Transverse colon (tissue), 4 donors: ENCODE measurements around the gene DHRSX. TPM values are rescaled to one million over a fixed set of nuclear protein-coding genes. Genes with fewer than 3 reads are reported as not detected.
"Not testable (repeated sequence)": the region's sequence is repeated elsewhere in the genome, so short reads cannot be mapped to it uniquely, and the experiment has no call there.

Experiments
- DNase-seq: peaks from one replicate; pipeline ENCODE4 v3.0.0-alpha.2; 2019
- H3K27ac ChIP-seq, 4 donors: fragments of 200-600 bp; sonication (generic); 2 replicates each; pipeline ENCODE4 v1.5.1; 2016 to 2018; ENCODE audit warnings: inconsistent platforms in 4 of 4
- H3K27me3 ChIP-seq: fragments of 200-600 bp; sonication (generic); 2 replicates; pipeline ENCODE4 v1.5.1; 2017; ENCODE audit warnings: inconsistent platforms
- H3K36me3 ChIP-seq, 4 donors: fragments of 200-600 bp; sonication (generic); 2 replicates each; pipeline ENCODE4 v1.5.1; 2017 to 2019; ENCODE audit warnings: inconsistent platforms in 4 of 4
- H3K4me1 ChIP-seq, 4 donors: fragments of 200-600 bp; sonication (generic); 2 replicates each; pipeline ENCODE4 v1.5.1; 2017 to 2020; ENCODE audit warnings: inconsistent platforms in 4 of 4
- H3K4me3 ChIP-seq, 4 donors: fragments of 200-600 bp; sonication (generic); 1 replicate in 1 of 4; 2 replicates in 3 of 4; pipeline versions ENCODE4 v1.5.1 to v1.6.1; 2017 to 2019; ENCODE audit warnings: inconsistent platforms in 4 of 4
- H3K9me3 ChIP-seq, 2 donors: fragments of 200-600 bp; sonication (generic); 2 replicates each; pipeline ENCODE4 v1.5.1; 2017 to 2019; ENCODE audit warnings: inconsistent platforms in 2 of 2
- EP300 ChIP-seq: sonication (generic); formaldehyde crosslinking; IDR thresholded peaks from one replicate; pipeline ENCODE4 v1.6.1; 2017; ENCODE audit warnings: antibody characterized with exemption, low read depth
- POLR2A ChIP-seq: fragments of 450-650 bp; IDR thresholded peaks from one replicate; pipeline ENCODE4 v1.6.1; 2016; ENCODE audit warnings: antibody characterized with exemption, mild to moderate bottlenecking, moderate library complexity
- POLR2AphosphoS5 ChIP-seq, 3 donors: sonication (generic); formaldehyde crosslinking; IDR thresholded peaks; one replicate each; pipeline ENCODE4 v1.6.1; 2016; ENCODE audit warnings: antibody characterized with exemption in 3 of 3
- WGBS, 2 donors: methylation state at CpG; one replicate each; pipeline ENCODE4 v1.1.5; 2018; ENCODE audit warnings: low coverage in 1 of 2; 5-methylcytosine and 5-hydroxymethylcytosine counted together
- in situ Hi-C, 4 donors: fragments of 200-750 bp; cut with MboI; loops; one replicate each; pipeline versions ENCODE4 v1.15.0 to v1.15.1; 2017; ENCODE audit warnings: low sequenced_read_pairs in 3 of 4, low pct_ligation_motif_present in 1 of 4, low pct_unique_long_range_greater_than_20kb in 1 of 4
- intact Hi-C: fragments of 100-400 bp; cut with DNase I; formaldehyde crosslinking; loops from one replicate; pipeline ENCODE4 v1.15.1; 2023; ENCODE audit warnings: low total_unique reads
- total RNA-seq, 4 donors: library from RNA; depleted of rRNA; stranded (reverse); fragments of >200 nt; gene quantifications; one replicate each; pipeline ENCODE4 v1.1.0, GENCODE V29; 2016
- TF ChIP-seq, protein P1 (sequence below), 5 experiments: fragments of 200-600 bp in 3 of 5; fragments of 450-650 bp in 2 of 5; sonication (generic) in 3 of 5; IDR thresholded peaks; 1 replicate in 2 of 5; 2 replicates in 3 of 5; pipeline ENCODE4 v1.5.1; 2016 to 2017; ENCODE audit warnings: antibody characterized with exemption in 5 of 5, inconsistent platforms in 3 of 5, mild to moderate bottlenecking in 2 of 5, moderate library complexity in 1 of 5

DHRSX gene
- total RNA-seq, 4 donors from 2014 or later, result 27.9 to 39.9 (median 33.9) TPM

DNA sequence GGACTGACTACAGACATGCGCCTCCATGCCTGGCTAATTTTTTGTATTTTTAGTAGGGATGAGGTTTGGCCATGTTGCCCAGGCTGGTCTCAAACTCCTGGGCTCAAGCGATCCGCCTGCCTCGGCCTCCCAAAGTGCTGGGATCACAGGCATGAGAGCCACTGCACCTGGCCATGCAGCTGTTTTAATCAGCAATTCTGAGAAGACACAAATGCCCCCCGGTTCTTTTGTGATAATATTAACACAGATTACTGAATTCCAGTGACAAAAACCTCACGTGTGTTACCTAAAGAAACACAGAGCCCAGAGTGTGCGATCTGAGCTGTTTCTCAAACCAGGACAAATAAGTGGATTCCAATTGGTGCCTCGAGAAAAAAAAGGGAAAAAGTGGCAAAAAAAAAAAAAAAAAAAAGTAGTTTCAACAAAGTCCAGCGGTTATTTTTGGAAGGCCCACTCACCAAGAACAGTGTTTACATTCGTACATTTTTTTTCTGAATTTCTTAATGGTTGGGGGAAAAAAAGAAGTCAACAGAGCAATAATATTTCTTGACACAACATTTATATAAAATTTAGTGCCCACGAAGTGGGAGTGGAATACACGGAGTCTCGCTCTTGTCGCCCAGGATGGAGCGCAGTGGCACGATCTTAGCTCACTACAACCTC lies 17.2 kb downstream of the DHRSX start:
- Histone ChIP-seq H3K27ac (peak overlapping the region in 2 of 4 donors; percentile 57 to 66), H3K4me3 (no peak overlapping the region), H3K27me3 (no peaks in the 10 kb centered on the region), H3K36me3 (peaks cover 0 to 24% (median 11%) of the 10 kb centered on the region in 4 donors), H3K4me1 (peaks cover 0 to 22% (median 1%) of the 10 kb centered on the region in 4 donors), H3K9me3 (no peaks in the 10 kb centered on the region)
- DNase-seq, result no peak
- WGBS, 2 donors, result 80 to 82% methylated on average over 3 to 16 of the region's 16 CpGs
- in situ Hi-C loops, result no loop called here
- intact Hi-C loops, result no loop called here
- TF ChIP-seq POLR2A (no peak), EP300 (no peak), POLR2AphosphoS5 (IDR thresholded peaks at IDR 0.05) (no peak)
- TF ChIP-seq, protein P1, sequence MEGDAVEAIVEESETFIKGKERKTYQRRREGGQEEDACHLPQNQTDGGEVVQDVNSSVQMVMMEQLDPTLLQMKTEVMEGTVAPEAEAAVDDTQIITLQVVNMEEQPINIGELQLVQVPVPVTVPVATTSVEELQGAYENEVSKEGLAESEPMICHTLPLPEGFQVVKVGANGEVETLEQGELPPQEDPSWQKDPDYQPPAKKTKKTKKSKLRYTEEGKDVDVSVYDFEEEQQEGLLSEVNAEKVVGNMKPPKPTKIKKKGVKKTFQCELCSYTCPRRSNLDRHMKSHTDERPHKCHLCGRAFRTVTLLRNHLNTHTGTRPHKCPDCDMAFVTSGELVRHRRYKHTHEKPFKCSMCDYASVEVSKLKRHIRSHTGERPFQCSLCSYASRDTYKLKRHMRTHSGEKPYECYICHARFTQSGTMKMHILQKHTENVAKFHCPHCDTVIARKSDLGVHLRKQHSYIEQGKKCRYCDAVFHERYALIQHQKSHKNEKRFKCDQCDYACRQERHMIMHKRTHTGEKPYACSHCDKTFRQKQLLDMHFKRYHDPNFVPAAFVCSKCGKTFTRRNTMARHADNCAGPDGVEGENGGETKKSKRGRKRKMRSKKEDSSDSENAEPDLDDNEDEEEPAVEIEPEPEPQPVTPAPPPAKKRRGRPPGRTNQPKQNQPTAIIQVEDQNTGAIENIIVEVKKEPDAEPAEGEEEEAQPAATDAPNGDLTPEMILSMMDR (IDR thresholded peaks at IDR 0.05), result no peak

- H3K9me3 ChIP-seq, H3K36me3 ChIP-seq, H3K4me3 ChIP-seq, H3K27ac ChIP-seq, H3K27me3 ChIP-seq, DNase-seq, in situ Hi-C loops, intact Hi-C loops: not testable (repeated sequence)
- peaks cover 0 to 27% (median 1%) of the 10 kb centered on the region in 4 donors for H3K4me1 ChIP-seq
- WGBS, 2 donors, result 80 to 86% methylated on average over 1 to 11 of the region's 12 CpGs
These were observed 19.2 kb downstream of the DHRSX start for GRCh38 chrX:2481597-2481996.

- H3K4me3 ChIP-seq, in situ Hi-C loops, DNase-seq, H3K27ac ChIP-seq, H3K9me3 ChIP-seq, H3K27me3 ChIP-seq, H3K36me3 ChIP-seq, intact Hi-C loops: not testable (repeated sequence)
- H3K4me1 ChIP-seq, result peaks cover 0 to 15% (median 1%) of the 10 kb centered on the region in 4 donors
- WGBS, 2 donors, result 86 to 92% methylated on average over 3 to 5 of the region's 5 CpGs
These were observed 20.8 kb downstream of the DHRSX start for GRCh38 chrX:2479982-2480381.

GRCh38 chrX:2479420-2479780 lies 21.4 kb downstream of the DHRSX start:
- in situ Hi-C loops, result no loop called here
- TF ChIP-seq POLR2AphosphoS5 (IDR thresholded peaks at IDR 0.05) (no peak), POLR2A (no peak), EP300 (no peak)
- TF ChIP-seq, protein P1 (IDR thresholded peaks at IDR 0.05), result no peak
- intact Hi-C loops, result no loop called here
- no peak overlapping the region for H3K27ac ChIP-seq
- 96 to 100% methylated on average over 2 to 15 of the region's 15 CpGs for WGBS, 2 donors
- no peaks in the 10 kb centered on the region for H3K9me3 ChIP-seq
- no peaks in the 10 kb centered on the region for H3K27me3 ChIP-seq
- H3K4me3 ChIP-seq, result no peak overlapping the region
- no peak for DNase-seq
- no peaks in the 10 kb centered on the region for H3K36me3 ChIP-seq
- peaks cover 0 to 16% (median 1%) of the 10 kb centered on the region in 4 donors for H3K4me1 ChIP-seq

GRCh38 chrX:2478546-2479419 lies 22.0 kb downstream of the DHRSX start:
- H3K27ac ChIP-seq, result no peak overlapping the region
- H3K4me1 ChIP-seq, result peaks cover 0 to 19% (median 3%) of the 10 kb centered on the region in 4 donors
- no peaks in the 10 kb centered on the region for H3K27me3 ChIP-seq
- intact Hi-C loops, result no loop called here
- no peaks in the 10 kb centered on the region for H3K36me3 ChIP-seq
- no peak for DNase-seq
- H3K9me3 ChIP-seq, result no peaks in the 10 kb centered on the region
- WGBS, 2 donors, result 80 to 89% methylated on average over 2 to 20 of the region's 21 CpGs
- H3K4me3 ChIP-seq, result no peak overlapping the region
- in situ Hi-C loops, result no loop called here
- TF ChIP-seq EP300 (no peak), POLR2A (no peak), POLR2AphosphoS5 (IDR thresholded peaks at IDR 0.05) (no peak)
- TF ChIP-seq, protein P1 (IDR thresholded peaks at IDR 0.05), result no peak

DNA sequence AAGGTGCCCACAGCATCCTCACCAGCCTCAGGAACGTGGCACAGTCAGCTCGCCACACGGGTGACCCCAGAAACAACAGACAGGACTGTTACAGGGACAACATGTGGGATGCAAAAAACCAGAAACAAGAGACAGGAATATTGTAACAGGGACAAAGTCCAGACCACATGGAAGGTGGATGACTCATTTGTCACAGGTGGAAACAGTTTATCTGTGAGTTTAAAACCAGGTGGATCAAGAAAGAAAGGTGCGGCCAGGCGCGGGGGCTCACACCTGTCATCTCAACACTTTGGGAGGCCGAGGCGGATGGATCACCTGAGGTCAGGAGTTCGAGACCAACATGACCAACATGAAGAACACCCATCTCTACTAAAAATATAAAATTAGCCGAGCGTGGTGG lies 23.5 kb downstream of the DHRSX start:
- H3K9me3 ChIP-seq, H3K4me3 ChIP-seq, in situ Hi-C loops, H3K27me3 ChIP-seq, H3K27ac ChIP-seq, H3K36me3 ChIP-seq, intact Hi-C loops: not testable (repeated sequence)
- 48 to 64% methylated on average over 7 to 11 of the region's 11 CpGs for WGBS, 2 donors
- peak; percentile 27 for DNase-seq
- peaks cover 0 to 21% (median 3%) of the 10 kb centered on the region in 4 donors for H3K4me1 ChIP-seq
